GM19025 (cell line): ENCODE results near the gene SLC36A4.
"Not testable (repeated sequence)": the region's sequence is repeated elsewhere in the genome, so short reads cannot be mapped to it uniquely, and the experiment has no call there.

Source experiments
- ATAC-seq: cut with Tn5 transposase; IDR thresholded peaks from one replicate; pipeline ENCODE4 v1.9.1; 2021; ENCODE audit warnings: mild to moderate bottlenecking, low read depth, moderate library complexity; ENCODE audit not compliant: unreplicated experiment

SLC36A4 gene

GRCh38 chr11:93194673-93195291 lies 3.0 kb downstream of the SLC36A4 start:
- no peak for ATAC-seq

- ATAC-seq, result no peak
Observed at GRCh38 chr11:93193731-93194130, 4.1 kb downstream of the SLC36A4 start.

GRCh38 chr11:93192163-93192562 lies 5.6 kb downstream of the SLC36A4 start:
- no peak for ATAC-seq

DNA sequence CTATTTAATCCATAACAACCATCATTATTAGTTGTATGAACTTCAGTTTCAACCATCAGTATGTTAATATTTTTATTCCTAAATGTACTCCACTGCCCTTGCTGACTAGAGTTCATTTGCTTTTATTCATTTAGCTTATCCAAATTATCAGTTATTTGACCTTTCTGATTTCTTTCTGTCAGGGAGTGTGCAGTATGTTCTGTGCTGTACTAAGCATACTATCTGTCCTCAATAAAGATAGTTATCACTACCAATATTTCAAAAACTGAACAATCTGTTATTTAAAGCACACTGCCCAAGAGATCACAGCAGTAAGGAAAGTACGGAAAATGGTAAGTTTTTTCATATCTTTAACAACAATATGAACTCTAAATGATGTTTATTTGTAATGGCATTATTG lies 8.3 kb downstream of the SLC36A4 start:
- no peak for ATAC-seq

DNA sequence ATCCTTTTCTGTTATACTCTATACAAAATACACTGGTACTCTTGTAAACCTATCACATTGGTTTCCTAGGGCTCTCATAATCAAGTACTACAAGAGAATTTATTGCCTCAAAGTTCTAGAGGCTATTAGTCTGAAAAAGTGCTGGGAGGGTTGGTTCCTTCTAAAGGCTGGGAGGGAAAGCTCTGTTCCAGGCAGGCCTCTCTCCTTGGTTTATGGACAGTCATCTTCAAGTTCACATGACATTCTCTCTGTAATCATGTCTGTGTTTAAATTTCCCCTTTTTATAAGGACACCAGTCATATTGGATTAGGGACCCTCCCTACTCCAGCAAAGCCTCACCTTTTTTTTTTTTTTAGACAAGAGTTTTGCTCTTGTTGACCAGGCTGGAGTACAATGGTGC lies 9.1 kb downstream of the SLC36A4 start:
- no peak for ATAC-seq

DNA sequence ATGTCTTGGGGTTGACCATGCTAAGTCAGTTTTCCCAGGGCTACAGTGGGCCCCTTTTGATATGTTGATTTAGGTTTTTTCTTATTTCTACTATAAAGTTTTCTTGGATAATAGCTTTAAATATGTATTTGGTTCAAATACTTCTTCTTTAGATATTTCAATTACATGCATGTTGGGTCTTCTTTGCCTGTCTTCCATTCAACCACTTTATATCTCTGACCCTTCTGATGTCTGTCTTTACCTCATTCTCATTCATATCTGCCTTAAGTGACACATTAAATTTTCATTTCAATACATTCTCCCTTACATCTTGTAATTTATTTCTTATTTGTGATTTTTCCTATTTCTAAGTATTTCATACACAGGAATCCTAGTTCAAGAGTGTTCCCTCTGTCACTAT lies 10.5 kb downstream of the SLC36A4 start:
- no peak for ATAC-seq

DNA sequence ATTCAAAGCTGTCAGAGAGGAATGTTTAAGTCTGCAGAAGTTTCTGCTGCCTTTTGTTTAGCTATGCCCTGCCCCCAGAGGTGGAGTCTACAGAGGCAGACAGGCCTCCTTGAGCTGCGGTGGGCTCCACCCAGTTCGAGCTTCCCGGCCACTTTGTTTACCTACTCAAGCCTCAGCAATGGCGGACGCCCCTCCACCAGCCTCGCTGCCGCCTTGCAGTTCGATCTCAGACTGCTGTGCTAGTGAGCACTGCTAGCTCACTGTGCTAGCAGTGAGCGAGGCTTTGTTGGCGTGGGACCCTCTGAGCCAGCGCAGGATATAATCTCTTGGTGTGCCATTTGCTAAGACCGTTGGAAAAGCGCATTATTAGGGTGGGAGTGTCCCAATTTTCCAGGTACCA lies 19.9 kb downstream of the SLC36A4 start:
- ATAC-seq, result not testable (repeated sequence)

- ATAC-seq, result no peak
Observed at GRCh38 chr11:93169950-93170561, 27.7 kb downstream of the SLC36A4 start.

DNA sequence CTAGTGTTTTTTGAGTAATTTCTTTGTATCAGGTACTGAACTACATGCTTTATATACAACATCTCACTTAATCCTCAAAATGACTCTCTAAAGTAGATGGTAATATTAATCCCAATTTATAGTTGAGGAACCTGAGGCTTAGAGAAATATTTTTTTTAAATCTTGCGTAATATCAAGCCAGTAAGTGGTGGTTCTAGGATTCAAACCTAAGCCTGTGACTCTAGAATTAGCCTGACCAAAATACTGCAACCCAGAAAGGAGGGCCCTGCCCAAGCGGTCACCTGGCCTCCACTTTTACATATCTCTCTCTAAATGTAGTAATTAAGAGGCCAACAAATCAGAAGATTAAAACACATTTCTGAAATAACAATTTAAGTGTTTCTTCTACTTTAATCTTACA lies 28.6 kb downstream of the SLC36A4 start:
- ATAC-seq, result no peak

GRCh38 chr11:93166862-93167261 lies 30.9 kb downstream of the SLC36A4 start:
- no peak for ATAC-seq

GRCh38 chr11:93166194-93166593 lies 31.6 kb downstream of the SLC36A4 start:
- no peak for ATAC-seq

GRCh38 chr11:93160808-93161207 lies 37.0 kb downstream of the SLC36A4 start:
- no peak for ATAC-seq

DNA sequence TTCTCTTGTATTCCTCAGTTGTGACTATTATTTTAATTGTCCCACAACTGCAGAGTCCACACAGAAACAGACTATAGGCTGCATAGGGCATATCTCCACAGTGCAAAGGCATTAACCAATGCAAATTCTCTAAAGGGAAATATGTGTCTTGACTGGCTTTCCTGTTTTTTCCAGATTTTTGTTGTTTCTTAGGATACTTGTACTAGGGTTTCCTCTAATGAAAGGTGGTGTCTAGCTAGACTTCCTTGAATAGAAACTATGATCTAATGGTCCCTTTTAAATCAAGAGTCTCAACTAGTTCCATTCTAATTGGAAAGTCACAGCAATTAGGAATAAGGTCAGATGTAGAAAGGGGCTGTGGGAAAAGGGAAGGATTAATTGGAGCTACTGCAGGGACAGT lies 37.6 kb downstream of the SLC36A4 start:
- ATAC-seq, result no peak

DNA sequence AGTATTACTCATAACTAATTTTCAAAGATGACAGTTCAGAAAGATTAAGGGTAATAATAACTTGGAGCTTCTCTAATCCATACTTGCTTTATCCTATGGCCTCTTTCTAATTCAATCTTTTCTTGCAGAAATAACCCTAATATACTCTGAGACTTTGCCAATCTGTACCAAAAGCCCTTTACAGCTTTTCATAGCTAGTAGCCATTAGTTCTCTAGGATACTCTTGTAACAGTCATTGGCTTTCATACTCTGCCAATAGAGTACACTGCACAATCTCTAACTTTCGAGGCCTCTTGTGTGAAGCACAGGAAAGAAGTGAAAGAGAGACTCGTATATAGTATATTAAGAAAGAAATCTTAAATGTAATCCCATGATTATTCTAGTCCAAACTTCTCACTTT lies 38.1 kb downstream of the SLC36A4 start:
- ATAC-seq, result no peak

- no peak for ATAC-seq
Observed at GRCh38 chr11:93155738-93156137, 42.1 kb downstream of the SLC36A4 start.

- no peak for ATAC-seq
Observed at GRCh38 chr11:93145390-93145915, 52.3 kb downstream of the SLC36A4 start.

DNA sequence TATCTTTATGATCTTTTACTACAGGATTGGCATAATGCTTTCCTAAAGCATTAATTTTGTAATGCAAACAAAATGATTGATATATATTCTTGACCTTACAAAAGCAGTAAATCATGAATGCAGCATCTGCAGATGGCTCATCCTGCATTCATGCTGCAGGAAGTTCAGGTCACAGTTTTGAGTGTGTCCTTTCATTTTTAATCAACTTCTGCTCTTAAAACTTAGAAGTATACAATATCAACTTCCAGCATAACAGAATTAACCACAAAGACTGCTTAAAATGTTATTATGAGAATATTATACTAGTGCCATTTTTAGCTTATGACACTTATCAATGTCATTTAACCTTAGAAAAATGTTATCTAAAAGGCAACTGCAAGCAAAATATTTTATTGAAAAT lies 54.0 kb downstream of the SLC36A4 start:
- ATAC-seq, result no peak

- ATAC-seq, result no peak
Observed at GRCh38 chr11:93143186-93143585, 54.6 kb downstream of the SLC36A4 start.

GRCh38 chr11:93133488-93134109 lies 64.2 kb downstream of the SLC36A4 start:
- no peak for ATAC-seq

- ATAC-seq, result no peak
Observed at GRCh38 chr11:93132836-93133235, 65.0 kb downstream of the SLC36A4 start.

- ATAC-seq, result no peak
Observed at GRCh38 chr11:93131709-93132108, 66.1 kb downstream of the SLC36A4 start.

- ATAC-seq, result no peak
Observed at GRCh38 chr11:93128574-93128973, 69.2 kb downstream of the SLC36A4 start.
